ENCODE data around the gene OCA2.

OCA2 gene

GRCh38 chr15:27993544-27993943 is 105.6 kb downstream of the OCA2 start:
- no peak overlapping the region for H3K4me2 ChIP-seq (ENCODE audit: low read depth, low read length)
- DNase-seq = no peak
- H2AFZ ChIP-seq (ENCODE audit: low read length) = no peak overlapping the region
- H4K20me1 ChIP-seq (ENCODE audit: insufficient read depth, low read length) = no peaks in the 10 kb centered on the region
- H3F3A ChIP-seq (ENCODE audit: insufficient read depth, low read length) = no peaks in the 10 kb centered on the region
- no peaks in the 10 kb centered on the region for H3K27me3 ChIP-seq (replicated peaks; ENCODE audit: insufficient read depth, low read length)
- H3K9me3 ChIP-seq (replicated peaks; ENCODE audit: insufficient read depth, low read length) = no peaks in the 10 kb centered on the region
- H3K79me2 ChIP-seq (ENCODE audit: low read length) = no peaks in the 10 kb centered on the region
- no peak overlapping the region for H3K9ac ChIP-seq (ENCODE audit: low read length)
- no peak overlapping the region for H3K4me3 ChIP-seq (ENCODE audit: low read length)
- H3K4me1 ChIP-seq (ENCODE audit: low read length) = no peaks in the 10 kb centered on the region
- no peak overlapping the region for H3K27ac ChIP-seq (ENCODE audit: low read length)
- no peaks in the 10 kb centered on the region for H3K36me3 ChIP-seq (replicated peaks; ENCODE audit: insufficient read depth, low read length)
- H3K9me2 ChIP-seq (replicated peaks; ENCODE audit: insufficient read depth, low read length) = no peaks in the 10 kb centered on the region
- TF ChIP-seq EZH2 (optimal IDR thresholded peaks at IDR 0.05; ENCODE audit: low read depth, low read length) (no peak), EZH2phosphoT487 (IDR thresholded peaks at IDR 0.05; ENCODE audit: low read length) (no peak), CTCF (IDR thresholded peaks at IDR 0.05; ENCODE audit: low read length) (no peak)

GRCh38 chr15:27990521-27991515 is 108.3 kb downstream of the OCA2 start:
- DNase-seq = no peak
- TF ChIP-seq EZH2phosphoT487 (IDR thresholded peaks at IDR 0.05; ENCODE audit: low read length) (no peak), EZH2 (optimal IDR thresholded peaks at IDR 0.05; ENCODE audit: low read depth, low read length) (no peak), CTCF (IDR thresholded peaks at IDR 0.05; ENCODE audit: low read length) (no peak)
- Histone ChIP-seq H3K27ac (ENCODE audit: low read length) (no peak overlapping the region), H3K4me2 (ENCODE audit: low read depth, low read length) (no peak overlapping the region), H3K9ac (ENCODE audit: low read length) (no peak overlapping the region), H3K4me1 (ENCODE audit: low read length) (no peaks in the 10 kb centered on the region), H4K20me1 (ENCODE audit: insufficient read depth, low read length) (no peaks in the 10 kb centered on the region), H3K9me2 (replicated peaks; ENCODE audit: insufficient read depth, low read length) (no peaks in the 10 kb centered on the region), H3K36me3 (replicated peaks; ENCODE audit: insufficient read depth, low read length) (no peaks in the 10 kb centered on the region), H2AFZ (ENCODE audit: low read length) (no peak overlapping the region), H3K27me3 (replicated peaks; ENCODE audit: insufficient read depth, low read length) (no peaks in the 10 kb centered on the region), H3K79me2 (ENCODE audit: low read length) (no peaks in the 10 kb centered on the region), H3K9me3 (replicated peaks; ENCODE audit: insufficient read depth, low read length) (no peaks in the 10 kb centered on the region), H3F3A (ENCODE audit: insufficient read depth, low read length) (no peaks in the 10 kb centered on the region), H3K4me3 (ENCODE audit: low read length) (no peak overlapping the region)

- H3K27ac ChIP-seq (ENCODE audit: low read length) = no peak overlapping the region
- DNase-seq = no peak
- H3K36me3 ChIP-seq (replicated peaks; ENCODE audit: insufficient read depth, low read length) = no peaks in the 10 kb centered on the region
- no peaks in the 10 kb centered on the region for H3K4me1 ChIP-seq (ENCODE audit: low read length)
- no peak overlapping the region for H3K4me3 ChIP-seq (ENCODE audit: low read length)
- no peaks in the 10 kb centered on the region for H4K20me1 ChIP-seq (ENCODE audit: insufficient read depth, low read length)
- no peak overlapping the region for H3K4me2 ChIP-seq (ENCODE audit: low read depth, low read length)
- H3K27me3 ChIP-seq (replicated peaks; ENCODE audit: insufficient read depth, low read length) = no peaks in the 10 kb centered on the region
- no peaks in the 10 kb centered on the region for H3F3A ChIP-seq (ENCODE audit: insufficient read depth, low read length)
- H3K79me2 ChIP-seq (ENCODE audit: low read length) = no peaks in the 10 kb centered on the region
- TF ChIP-seq EZH2phosphoT487 (IDR thresholded peaks at IDR 0.05; ENCODE audit: low read length) (no peak), CTCF (IDR thresholded peaks at IDR 0.05; ENCODE audit: low read length) (no peak), EZH2 (optimal IDR thresholded peaks at IDR 0.05; ENCODE audit: low read depth, low read length) (no peak)
- H3K9ac ChIP-seq (ENCODE audit: low read length) = no peak overlapping the region
- no peak overlapping the region for H2AFZ ChIP-seq (ENCODE audit: low read length)
- no peaks in the 10 kb centered on the region for H3K9me3 ChIP-seq (replicated peaks; ENCODE audit: insufficient read depth, low read length)
- no peaks in the 10 kb centered on the region for H3K9me2 ChIP-seq (replicated peaks; ENCODE audit: insufficient read depth, low read length)
These were observed 109.3 kb downstream of the OCA2 start for GRCh38 chr15:27989838-27990237.
